A549 (cell line): ENCODE data around the gene TMEM51.

ENCODE experiments used
- HEYL ChIP-seq: fragments of 250-450 bp; sonication (Bioruptor Pico); IDR thresholded peaks from 2 replicates; pipeline ENCODE4 v1.8.0; 2021; ENCODE audit warnings: mild to moderate bottlenecking, moderate library complexity
- HOXA7 ChIP-seq: fragments of 250-450 bp; sonication (Bioruptor Pico); IDR thresholded peaks from 2 replicates; pipeline ENCODE4 v1.5.0; 2020; ENCODE audit warnings: mild to moderate bottlenecking, moderate library complexity
- TF ChIP-seq, protein P1 (sequence below): fragments of 450-650 bp; IDR thresholded peaks from 2 replicates; pipeline ENCODE4 v1.6.1; 2014; ENCODE audit warnings: antibody characterized with exemption

DNA sequence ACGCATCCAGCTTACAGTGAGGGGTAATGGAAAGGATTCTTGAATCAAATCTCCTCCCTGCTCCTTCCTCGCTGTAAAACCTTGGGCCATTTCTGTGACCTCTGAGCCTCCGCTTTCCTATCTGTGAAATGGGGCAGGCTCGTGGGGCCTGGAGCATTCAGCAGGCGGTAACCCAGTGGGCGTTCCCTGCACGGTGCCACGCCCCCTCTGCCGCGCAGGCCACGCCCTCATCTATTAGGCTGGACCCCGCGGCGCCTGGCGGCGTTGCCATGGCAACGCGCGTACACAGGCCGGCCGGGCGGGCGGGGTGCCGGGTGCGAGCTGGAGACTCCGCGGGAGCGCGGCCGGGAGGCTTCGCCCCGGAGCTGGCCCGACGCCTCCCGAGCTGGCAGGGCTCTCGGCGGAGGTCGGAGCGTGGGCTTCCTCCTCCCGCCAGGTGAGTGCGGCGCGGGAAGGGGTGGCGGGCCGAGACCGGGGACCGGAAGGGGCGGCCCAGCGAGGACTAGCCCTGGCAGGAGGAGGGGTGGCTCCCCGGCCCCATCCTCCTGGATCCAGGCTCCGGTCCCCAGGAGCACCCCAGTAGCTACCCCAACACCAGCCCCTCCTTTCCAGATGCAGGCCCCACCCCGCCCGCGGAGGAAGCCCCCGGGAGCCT lies 93.5 kb downstream of the TMEM51 start, which contains the start of gene FHAD1:
- TF ChIP-seq HEYL (CRISPR knock-in tag) (no peak), HOXA7 (CRISPR knock-in tag) (no peak)
- TF ChIP-seq, protein P1, sequence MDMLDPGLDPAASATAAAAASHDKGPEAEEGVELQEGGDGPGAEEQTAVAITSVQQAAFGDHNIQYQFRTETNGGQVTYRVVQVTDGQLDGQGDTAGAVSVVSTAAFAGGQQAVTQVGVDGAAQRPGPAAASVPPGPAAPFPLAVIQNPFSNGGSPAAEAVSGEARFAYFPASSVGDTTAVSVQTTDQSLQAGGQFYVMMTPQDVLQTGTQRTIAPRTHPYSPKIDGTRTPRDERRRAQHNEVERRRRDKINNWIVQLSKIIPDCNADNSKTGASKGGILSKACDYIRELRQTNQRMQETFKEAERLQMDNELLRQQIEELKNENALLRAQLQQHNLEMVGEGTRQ, result no peak
